ENCODE data around the gene SPO11.
"Not testable (repeated sequence)": the region's sequence is repeated elsewhere in the genome, so short reads cannot be mapped to it uniquely, and the experiment has no call there.

The SPO11 gene

GRCh38 chr20:57341663-57342062 is 12.1 kb downstream of the SPO11 start:
- ATAC-seq (no peak), DNase-seq (no peak)

GRCh38 chr20:57342829-57343228 is 13.2 kb downstream of the SPO11 start:
- ATAC-seq = no peak
- no peak for DNase-seq

- no peak for ATAC-seq
- DNase-seq = peak; percentile 76
Observed at GRCh38 chr20:57346477-57346876, 16.9 kb downstream of the SPO11 start.

GRCh38 chr20:57347393-57347792 is 17.8 kb downstream of the SPO11 start:
- no peak for DNase-seq
- ATAC-seq = no peak

- DNase-seq, ATAC-seq: not testable (repeated sequence)
Observed at GRCh38 chr20:57348200-57348921, 18.8 kb downstream of the SPO11 start.

GRCh38 chr20:57348922-57349574 is 19.4 kb downstream of the SPO11 start:
- not testable (repeated sequence) for ATAC-seq, DNase-seq

- DNase-seq = no peak
- ATAC-seq = no peak
Observed at GRCh38 chr20:57350081-57350710, 20.6 kb downstream of the SPO11 start.

- not testable (repeated sequence) for DNase-seq, ATAC-seq
Observed at GRCh38 chr20:57350726-57351041, 21.1 kb downstream of the SPO11 start.

- DNase-seq (peak; percentile 93), ATAC-seq (peak; percentile 80)
Observed at GRCh38 chr20:57351042-57351783, 21.6 kb downstream of the SPO11 start, which contains the start of gene RAE1. Gene RAE1, plus strand, starts transcription at chr20:57351255. Its CDS starts 2,784 bp downstream, at chr20:57354039.

- DNase-seq (no peak), ATAC-seq (no peak)
Observed at GRCh38 chr20:57352305-57352704, 22.7 kb downstream of the SPO11 start.

GRCh38 chr20:57353351-57353750 is 23.7 kb downstream of the SPO11 start:
- ATAC-seq (no peak), DNase-seq (no peak)

GRCh38 chr20:57361517-57361916 is 31.9 kb downstream of the SPO11 start:
- DNase-seq (no peak), ATAC-seq (no peak)

GRCh38 chr20:57364451-57364850 is 34.8 kb downstream of the SPO11 start:
- DNase-seq (no peak), ATAC-seq (no peak)

GRCh38 chr20:57369596-57369995 is 40.0 kb downstream of the SPO11 start:
- ATAC-seq = no peak
- no peak for DNase-seq

- DNase-seq (no peak), ATAC-seq (no peak)
Observed at GRCh38 chr20:57370316-57370715, 40.7 kb downstream of the SPO11 start.

- DNase-seq (no peak), ATAC-seq (no peak)
Observed at GRCh38 chr20:57371363-57371762, 41.8 kb downstream of the SPO11 start.

GRCh38 chr20:57372157-57372556 is 42.6 kb downstream of the SPO11 start:
- ATAC-seq = no peak
- no peak for DNase-seq

- DNase-seq (no peak), ATAC-seq (no peak)
Observed at GRCh38 chr20:57372581-57373350, 43.2 kb downstream of the SPO11 start.

GRCh38 chr20:57374343-57374930 is 44.8 kb downstream of the SPO11 start:
- ATAC-seq (no peak), DNase-seq (no peak)

GRCh38 chr20:57374931-57375651 is 45.5 kb downstream of the SPO11 start:
- no peak for DNase-seq
- ATAC-seq = no peak

Measured in stimulated activated naive CD8-positive, alpha-beta T cell treated with anti-CD3 and anti-CD28 coated beads, Interleukin-15, Interleukin-2, amounts not matched to agents 100 U/mL and 50 U/mL, for 24 hours (primary cell).